HG03135 (cell line): ENCODE measurements around the gene ASNS.

Experiments
- ATAC-seq: cut with Tn5 transposase; IDR thresholded peaks from one replicate; pipeline ENCODE4 v1.9.1; 2021; ENCODE audit warnings: mild to moderate bottlenecking, moderate library complexity; ENCODE audit not compliant: unreplicated experiment

Gene ASNS

GRCh38 chr7:97844036-97844435, 28.2 kb downstream of the ASNS start:
- ATAC-seq: no peak

GRCh38 chr7:97842772-97843345, 29.3 kb downstream of the ASNS start:
- no peak for ATAC-seq

- no peak for ATAC-seq
Measured at GRCh38 chr7:97842006-97842405, 30.2 kb downstream of the ASNS start.

- no peak for ATAC-seq
Measured at GRCh38 chr7:97835296-97836138, 36.7 kb downstream of the ASNS start.

- no peak for ATAC-seq
Measured at GRCh38 chr7:97819161-97819560, 53.0 kb downstream of the ASNS start.

DNA sequence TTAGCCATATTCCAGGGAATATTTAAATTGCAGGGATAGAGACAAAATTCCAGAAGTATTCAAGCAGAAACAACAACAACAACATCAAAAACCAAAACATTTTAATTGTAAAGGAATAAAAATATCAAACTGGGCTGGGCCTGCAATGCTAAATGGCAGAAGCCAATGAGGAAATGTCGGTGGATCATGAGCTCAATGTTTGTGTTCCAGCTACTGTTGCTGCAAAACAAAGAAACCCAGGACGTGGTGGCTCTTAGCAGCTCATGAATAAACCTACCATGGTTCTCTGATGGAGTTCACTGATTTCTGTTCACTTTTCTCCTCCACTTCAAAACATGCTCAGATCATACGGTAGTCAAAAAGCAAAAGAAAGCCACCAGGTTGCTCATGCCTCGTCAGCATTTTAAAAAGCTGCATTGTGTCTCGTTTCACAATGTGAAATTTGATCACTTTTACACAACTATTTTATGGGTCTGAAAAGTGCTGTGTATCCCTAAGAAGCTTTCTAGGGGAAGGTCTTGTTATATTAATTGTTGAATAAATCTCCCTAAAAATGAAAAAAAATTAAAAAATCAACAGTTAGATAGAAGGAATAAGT, 54.0 kb downstream of the ASNS start:
- no peak for ATAC-seq
